HG03354 (cell line): Measurements from ENCODE around the gene CTNNA3.
"Not testable (repeated sequence)": the region's sequence is repeated elsewhere in the genome, so short reads cannot be mapped to it uniquely, and the experiment has no call there.

Experiments used
- ATAC-seq: cut with Tn5 transposase; IDR thresholded peaks from one replicate; pipeline ENCODE4 v1.9.1; 2021; ENCODE audit warnings: mild to moderate bottlenecking; ENCODE audit not compliant: unreplicated experiment, poor library complexity, severe bottlenecking

CTNNA3 gene

GRCh38 chr10:67696029-67696428 is at the start of gene CTNNA3:
Gene CTNNA3, minus strand, starts transcription at chr10:67696195.
- ATAC-seq, result no peak

- ATAC-seq, result no peak
Observed at GRCh38 chr10:67735430-67735829, 39.4 kb upstream of the CTNNA3 start.

- no peak for ATAC-seq
Observed at GRCh38 chr10:67733511-67733910, 37.5 kb upstream of the CTNNA3 start.

GRCh38 chr10:67725567-67725966 is 29.6 kb upstream of the CTNNA3 start:
- ATAC-seq, result no peak

GRCh38 chr10:67723601-67724000 is 27.6 kb upstream of the CTNNA3 start:
- ATAC-seq, result no peak

- no peak for ATAC-seq
Observed at GRCh38 chr10:67722113-67722512, 26.1 kb upstream of the CTNNA3 start.

- not testable (repeated sequence) for ATAC-seq
Observed at GRCh38 chr10:67716455-67716854, 20.5 kb upstream of the CTNNA3 start.

- ATAC-seq, result no peak
Observed at GRCh38 chr10:67705921-67706320, 9.9 kb upstream of the CTNNA3 start.

- not testable (repeated sequence) for ATAC-seq
Observed at GRCh38 chr10:67699613-67700270, 3.7 kb upstream of the CTNNA3 start.

- ATAC-seq, result no peak
Observed at GRCh38 chr10:67698164-67698563, 2.2 kb upstream of the CTNNA3 start.

GRCh38 chr10:67697724-67698131 is 1.7 kb upstream of the CTNNA3 start:
- peak; percentile 97 for ATAC-seq

- ATAC-seq, result no peak
Observed at GRCh38 chr10:67696679-67697078, 684 bp upstream of the CTNNA3 start.

- ATAC-seq, result no peak
Observed at GRCh38 chr10:67695555-67695954, 440 bp downstream of the CTNNA3 start.

GRCh38 chr10:67691861-67692260 is 4.1 kb downstream of the CTNNA3 start:
- not testable (repeated sequence) for ATAC-seq

- ATAC-seq, result not testable (repeated sequence)
Observed at GRCh38 chr10:67690540-67690939, 5.5 kb downstream of the CTNNA3 start.

- ATAC-seq, result not testable (repeated sequence)
Observed at GRCh38 chr10:67684140-67684539, 11.9 kb downstream of the CTNNA3 start.

GRCh38 chr10:67678335-67678974 is 17.5 kb downstream of the CTNNA3 start:
- ATAC-seq, result peak; percentile 74

- no peak for ATAC-seq
Observed at GRCh38 chr10:67676208-67676825, 19.7 kb downstream of the CTNNA3 start.

GRCh38 chr10:67670401-67670800 is 25.6 kb downstream of the CTNNA3 start:
- no peak for ATAC-seq

GRCh38 chr10:67669978-67670377 is 26.0 kb downstream of the CTNNA3 start:
- ATAC-seq, result no peak

GRCh38 chr10:67668448-67668847 is 27.5 kb downstream of the CTNNA3 start:
- ATAC-seq, result no peak
